ENCODE results near the gene PRKCB.

GRCh38 chr16:23927796-23928195 lies 92.0 kb downstream of the PRKCB start:
- TF ChIP-seq EZH2 (IDR thresholded peaks at IDR 0.05; ENCODE audit: borderline replicate concordance, low read length), result no peak
- TF ChIP-seq, protein P1, sequence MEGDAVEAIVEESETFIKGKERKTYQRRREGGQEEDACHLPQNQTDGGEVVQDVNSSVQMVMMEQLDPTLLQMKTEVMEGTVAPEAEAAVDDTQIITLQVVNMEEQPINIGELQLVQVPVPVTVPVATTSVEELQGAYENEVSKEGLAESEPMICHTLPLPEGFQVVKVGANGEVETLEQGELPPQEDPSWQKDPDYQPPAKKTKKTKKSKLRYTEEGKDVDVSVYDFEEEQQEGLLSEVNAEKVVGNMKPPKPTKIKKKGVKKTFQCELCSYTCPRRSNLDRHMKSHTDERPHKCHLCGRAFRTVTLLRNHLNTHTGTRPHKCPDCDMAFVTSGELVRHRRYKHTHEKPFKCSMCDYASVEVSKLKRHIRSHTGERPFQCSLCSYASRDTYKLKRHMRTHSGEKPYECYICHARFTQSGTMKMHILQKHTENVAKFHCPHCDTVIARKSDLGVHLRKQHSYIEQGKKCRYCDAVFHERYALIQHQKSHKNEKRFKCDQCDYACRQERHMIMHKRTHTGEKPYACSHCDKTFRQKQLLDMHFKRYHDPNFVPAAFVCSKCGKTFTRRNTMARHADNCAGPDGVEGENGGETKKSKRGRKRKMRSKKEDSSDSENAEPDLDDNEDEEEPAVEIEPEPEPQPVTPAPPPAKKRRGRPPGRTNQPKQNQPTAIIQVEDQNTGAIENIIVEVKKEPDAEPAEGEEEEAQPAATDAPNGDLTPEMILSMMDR (conservative IDR thresholded peaks at IDR 0.05 in 1 of 2, IDR thresholded peaks at IDR 0.05 in 1 of 2; ENCODE audit: extremely low read depth in 1 of 2, insufficient read depth in 1 of 2, low read depth in 1 of 2, low read length in 2 of 2), result no peak
